HG02588 (cell line): ENCODE measurements around the gene USP48.

Source experiments
- ATAC-seq: cut with Tn5 transposase; IDR thresholded peaks from one replicate; pipeline ENCODE4 v1.9.1; 2021; ENCODE audit warnings: mild to moderate bottlenecking, moderate library complexity; ENCODE audit not compliant: unreplicated experiment

The USP48 gene

DNA sequence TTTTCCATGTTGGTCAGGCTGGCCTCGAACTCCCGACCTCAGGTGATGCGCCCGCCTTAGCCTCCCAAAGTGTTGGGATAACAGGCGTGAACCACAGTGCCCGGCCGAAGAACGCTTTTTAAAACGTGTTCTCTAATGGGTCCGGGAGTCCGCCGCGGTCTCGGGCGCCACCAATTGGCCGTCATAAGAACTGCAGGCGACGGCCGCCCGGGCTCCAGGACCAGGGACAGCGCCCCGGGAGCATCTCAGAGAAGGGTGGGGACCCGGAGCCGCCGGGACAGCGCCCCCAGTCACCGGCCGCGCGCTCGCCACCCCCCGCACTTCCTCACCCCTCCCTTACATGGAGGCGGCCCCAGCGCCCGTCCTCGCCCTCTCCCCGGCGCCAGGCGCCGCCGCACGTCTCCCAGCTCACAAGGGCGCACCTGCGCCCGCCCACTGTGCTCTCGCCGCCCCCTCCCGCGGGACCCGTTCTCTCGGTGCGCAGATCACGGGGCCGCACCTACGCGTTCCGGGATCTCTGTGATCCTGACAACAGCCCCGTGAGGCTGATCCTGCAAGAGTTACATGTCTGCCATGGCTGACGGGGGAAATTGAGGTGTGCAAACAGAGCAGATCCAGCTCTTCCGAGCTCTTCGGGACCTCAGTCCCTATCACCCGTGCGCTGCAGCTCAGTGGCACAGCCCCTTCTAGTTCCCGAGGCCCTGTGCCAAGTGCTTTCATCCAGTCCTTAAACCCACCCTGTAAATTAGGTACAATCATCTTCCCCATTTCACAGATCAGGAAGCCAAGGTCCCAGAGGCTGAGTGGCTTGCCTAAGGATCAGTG, 123.6 kb downstream of the USP48 start:
- no peak for ATAC-seq

DNA sequence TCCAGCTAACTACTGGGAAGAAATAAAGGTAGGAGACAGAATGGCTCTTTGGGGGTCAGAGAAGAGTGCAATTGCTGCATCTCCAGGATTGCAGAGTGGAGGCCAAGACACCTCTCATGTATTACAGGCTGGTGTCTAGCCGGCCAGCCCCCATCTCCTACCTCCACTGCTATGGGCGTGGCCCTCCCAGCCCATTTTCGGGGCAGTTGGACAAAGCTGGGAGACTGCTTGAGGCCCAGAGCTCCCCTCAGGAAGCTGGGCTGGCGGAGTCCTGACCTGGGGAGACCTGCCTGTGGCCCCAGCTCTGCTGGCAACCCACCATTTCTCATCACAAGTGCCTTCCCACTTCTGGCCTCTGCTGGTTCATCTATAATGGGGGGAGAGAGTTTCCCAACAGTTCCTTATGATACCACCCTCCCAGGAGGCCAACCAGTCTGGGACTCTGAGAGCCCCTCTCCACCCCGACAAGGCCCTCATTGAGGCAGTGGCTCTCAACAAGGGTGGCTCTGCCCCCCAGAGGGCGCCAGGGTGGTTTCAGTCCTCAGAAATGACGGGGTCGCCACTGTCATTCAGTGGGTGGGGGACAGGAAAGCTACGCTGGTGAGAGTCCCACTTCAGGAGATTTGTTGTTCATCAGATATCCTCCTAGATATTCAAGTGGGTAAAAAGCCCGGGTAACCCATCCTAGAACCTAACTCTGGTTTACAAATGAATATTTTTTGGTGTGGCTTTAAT, 125.3 kb downstream of the USP48 start:
- ATAC-seq, result no peak

DNA sequence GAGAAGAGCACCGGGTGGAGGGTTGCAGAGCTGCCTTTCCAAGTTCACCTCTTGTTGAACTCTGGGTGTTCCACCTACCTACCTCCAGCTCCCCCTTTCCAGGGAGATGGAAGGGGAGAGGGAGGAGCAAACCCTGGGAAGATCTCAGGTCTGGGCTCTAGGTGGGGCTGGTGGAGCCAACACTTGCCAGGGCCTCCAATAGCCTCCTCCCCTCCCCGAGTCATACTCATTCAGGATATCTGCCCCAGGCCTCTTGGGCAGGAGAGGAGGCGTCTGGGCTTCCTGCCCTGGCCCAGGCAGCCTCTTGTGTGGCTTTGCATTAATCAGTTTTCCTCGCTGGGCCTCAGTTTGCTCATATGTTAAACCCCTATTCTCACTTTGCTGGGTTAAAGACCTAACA, 127.2 kb downstream of the USP48 start:
- ATAC-seq, result no peak

DNA sequence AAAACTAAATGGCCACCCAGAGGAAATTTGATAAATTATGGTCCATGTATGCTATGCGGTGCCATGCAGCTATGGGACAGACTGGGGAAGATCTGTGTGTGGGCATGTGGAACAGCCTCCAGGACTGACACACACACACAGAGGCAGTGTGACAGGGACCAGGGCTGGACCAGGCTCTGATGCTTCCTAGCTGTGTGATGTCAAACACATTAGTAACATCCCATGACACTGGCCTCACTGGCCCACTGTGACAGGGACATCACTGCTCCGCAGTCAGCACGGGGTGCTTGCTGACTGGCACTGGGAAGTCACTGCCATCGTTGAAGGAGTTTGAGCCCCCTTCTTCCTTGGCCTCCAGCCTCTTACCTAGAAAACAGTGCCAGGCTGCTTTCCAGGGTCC, 127.7 kb downstream of the USP48 start:
- ATAC-seq, result no peak

DNA sequence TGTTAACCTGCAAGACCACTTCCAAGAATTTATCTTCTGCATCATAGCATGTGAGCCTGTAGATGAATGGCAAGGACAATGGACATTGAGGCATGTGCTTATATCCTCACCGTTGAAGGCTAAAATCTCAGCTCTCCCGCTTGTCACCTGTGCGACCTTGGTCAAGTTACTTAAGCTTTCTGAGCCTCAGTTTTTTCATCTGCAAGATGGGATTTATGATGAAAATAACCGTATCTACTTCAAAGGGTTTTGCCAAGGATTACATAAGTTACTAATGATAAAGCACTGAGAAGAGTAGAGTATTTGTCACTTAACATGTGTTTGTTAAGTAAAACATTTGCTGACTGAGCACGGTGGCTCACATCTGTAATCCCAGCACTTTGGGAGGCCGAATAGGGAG, 128.7 kb downstream of the USP48 start:
- ATAC-seq, result no peak

DNA sequence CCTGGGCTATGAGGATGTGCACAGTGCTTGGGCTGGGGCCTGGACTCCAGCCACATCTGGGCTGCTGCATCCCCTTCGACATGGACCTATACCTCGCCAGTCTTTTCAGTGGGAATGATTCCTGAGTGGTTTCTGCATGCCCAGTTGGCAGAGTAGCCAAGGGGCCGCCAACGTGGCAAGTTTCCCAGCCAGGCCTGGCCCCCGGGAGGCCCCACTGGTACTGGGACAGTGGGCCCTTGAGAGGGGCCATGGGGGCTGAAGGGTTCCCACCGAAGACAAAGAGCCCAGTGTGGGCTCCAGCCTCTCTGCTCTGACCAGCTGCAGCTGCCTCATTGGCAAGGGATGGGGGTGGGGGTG, 129.2 kb downstream of the USP48 start:
- no peak for ATAC-seq

DNA sequence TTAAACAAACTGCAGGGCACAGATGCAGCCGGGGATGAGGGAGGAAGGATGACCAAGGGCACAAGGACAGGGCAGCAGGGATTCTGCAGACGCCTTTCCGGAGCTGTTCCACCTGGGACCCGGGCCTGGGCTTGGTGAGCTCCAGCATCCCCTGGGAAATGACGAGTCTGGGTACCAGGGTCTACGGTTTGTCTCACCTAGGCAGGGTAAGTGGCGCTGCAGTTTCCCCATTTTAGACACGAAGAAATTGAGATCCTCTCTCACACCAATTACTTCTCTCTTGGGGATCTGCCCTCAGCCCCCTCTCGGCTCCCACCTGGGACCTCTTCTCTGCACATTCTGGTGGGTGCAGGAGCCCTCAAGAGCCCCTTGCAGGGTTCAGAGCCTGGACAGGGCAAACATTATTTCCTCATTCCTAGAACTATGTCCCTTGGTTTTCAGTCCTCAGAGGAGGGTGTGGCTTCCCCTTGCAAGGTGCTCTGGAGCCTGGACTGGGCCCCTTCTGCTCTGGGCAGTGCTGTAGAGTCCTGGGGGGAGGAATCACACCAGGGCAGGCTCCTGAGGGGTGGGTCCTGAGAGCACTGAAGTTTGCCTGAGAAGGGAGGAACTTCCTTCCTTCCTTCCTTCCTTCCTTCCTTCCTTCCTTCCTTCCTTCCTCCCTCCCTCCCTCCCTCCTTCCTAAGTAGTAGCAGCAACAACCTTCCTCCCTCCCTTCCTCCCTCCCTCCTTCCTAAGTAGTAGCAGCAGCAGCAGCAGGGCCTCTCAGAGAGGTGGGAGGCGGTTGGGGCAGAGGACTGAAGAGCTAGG, 129.8 kb downstream of the USP48 start:
- no peak for ATAC-seq

DNA sequence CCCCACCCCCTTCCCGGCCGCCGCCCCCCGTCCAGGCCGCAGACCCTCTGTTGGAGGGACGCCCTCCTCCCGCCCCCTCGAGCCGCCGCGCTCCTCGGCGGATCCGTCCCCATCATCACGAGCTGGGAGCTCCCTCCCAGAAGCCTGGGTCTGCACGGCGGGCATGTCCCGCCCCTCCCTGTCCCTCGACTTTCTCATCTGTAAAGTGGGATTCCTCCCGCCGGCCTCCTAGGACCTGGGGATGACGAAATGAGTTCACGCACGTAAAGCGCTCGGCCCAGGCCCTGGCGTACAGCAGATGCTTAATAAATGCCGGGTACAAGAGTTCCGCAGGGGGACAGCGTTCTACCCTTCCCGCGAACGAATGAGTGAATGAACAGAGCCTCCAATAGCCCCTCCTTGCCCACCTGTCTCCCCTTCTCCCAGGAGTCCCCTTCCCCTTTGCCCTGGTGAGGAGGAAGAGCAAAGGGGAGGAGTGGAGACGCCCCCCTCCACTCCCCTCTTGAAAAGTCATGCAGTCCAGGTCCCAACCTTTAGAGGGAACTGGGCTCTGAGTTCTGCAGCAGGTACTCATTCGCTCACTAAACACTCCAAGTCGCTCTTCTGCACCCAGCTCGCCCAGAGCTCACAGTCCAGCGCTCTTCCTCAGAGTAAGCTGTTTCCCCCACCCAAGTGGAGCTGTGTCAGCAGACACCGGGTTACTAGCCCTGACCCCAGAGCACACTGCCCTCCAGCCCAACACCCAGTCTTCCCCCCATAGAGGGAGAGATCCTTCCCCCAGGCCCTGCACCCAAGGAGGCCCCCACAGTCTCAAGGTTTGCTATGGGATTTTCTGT, 130.6 kb downstream of the USP48 start:
- ATAC-seq, result no peak

DNA sequence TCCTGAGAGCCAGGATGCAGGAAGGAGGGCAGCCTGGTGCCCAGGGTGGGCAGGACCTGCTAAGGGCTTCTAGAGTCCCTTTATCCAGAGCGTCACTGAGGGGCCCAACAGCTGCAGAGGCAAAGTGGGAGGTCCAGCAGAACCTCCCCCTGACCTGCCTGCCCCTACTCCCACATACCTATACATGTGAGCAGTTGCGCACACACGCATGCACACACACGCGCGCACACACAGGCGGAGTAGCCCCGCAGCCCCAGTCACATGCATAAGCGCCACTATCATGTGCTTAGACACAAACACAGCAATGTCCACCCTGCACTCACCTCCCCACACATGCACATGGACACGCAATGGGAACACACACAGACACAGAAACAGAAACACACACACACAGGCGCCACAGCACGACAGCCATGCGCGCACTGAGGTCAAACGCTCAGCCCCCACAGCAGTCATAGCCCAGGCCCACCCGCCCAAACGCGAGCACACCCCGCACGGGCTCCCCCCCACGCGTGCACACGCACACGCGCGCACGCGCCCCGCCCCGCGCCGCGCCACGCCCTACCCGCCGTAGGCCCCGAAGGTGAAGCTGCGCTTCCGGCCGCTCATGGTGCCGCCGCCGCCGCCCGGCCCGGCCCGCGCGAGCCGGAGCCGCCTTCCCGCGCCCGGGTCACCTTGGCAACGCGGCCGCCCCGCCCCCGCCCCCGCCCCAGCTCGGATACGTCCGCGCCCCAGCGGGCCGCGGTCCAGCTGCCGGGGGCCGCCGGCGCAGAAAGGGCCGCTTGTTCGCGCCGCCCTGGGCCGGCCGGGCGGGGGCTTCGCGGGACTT, 131.5 kb downstream of the USP48 start:
- no peak for ATAC-seq

DNA sequence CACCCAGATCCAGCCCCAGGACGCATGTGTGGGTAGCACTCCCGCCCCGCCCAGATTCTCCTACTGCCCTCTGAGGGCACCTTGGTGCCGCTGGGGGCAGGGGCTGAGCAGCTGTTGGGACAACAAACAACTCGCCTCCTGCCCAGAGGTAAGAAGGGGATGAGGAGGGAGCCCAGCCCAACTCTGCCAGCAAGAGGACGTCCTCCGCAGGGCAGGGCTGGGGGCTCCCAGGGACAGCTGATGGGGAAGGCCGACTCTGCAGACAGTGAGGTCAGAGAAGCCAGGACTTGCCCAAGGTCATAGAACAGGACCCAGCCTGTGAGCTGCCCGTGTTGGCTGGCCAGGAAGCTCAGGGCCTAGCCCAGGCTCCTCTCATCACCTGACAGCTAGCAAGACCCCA, 132.5 kb downstream of the USP48 start:
- ATAC-seq, result no peak

DNA sequence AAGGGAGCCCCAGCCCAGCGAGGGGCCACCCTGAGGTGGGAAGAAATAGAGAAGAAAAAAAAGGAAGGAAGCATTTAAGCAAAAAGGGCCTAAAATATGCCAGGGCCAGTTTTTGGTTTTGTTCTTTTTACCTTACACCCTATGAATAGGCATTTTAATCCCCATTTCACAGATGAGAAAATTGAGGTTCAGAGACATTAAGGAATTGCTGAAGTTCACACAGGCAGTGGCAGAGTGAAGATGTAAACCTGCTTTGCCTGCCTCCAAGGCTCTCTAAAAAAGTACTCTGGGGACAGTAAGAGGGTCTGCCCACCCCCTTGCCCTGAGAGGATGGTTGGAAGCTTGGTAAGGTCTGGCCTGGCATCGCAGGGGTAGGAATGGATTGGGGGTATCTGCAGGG, 133.6 kb downstream of the USP48 start:
- ATAC-seq, result no peak

DNA sequence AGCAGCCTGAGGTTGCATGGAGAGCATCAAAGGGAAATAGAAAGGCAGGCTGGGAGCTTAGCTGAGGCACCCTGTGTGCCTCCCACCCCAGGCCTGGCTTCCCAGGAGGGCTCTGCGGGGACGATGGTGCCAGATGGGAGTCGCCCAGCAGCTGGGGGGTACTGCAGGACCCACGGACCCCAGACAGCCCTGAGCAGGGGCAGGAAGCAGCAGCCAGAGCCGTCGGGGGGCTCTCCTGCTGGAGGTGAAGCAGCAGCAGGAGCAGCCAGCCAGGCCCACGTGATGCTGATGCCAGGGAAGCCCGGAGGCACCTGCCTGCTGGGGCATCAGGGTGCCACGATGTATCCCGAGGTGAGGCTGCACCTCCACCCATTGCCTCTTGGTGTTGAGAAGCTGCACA, 134.2 kb downstream of the USP48 start:
- no peak for ATAC-seq

DNA sequence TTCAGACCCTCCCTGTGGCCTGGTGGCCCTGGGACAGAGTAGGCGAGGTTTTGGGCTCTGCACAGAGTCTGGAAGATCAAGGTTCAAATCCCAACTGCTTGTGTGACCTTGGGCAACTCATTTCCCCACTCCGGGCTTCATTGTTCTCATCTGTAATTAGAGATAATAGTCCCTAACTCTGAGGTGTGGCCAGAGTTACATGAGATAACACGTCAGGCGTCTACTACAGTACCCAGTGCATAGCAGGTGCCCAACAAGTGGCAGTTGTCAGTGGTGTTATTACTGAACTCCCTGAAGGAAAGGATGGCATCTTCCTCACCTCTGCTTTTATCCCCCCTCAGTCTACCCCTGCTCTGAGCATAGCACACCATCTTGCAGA, 134.6 kb downstream of the USP48 start:
- no peak for ATAC-seq

DNA sequence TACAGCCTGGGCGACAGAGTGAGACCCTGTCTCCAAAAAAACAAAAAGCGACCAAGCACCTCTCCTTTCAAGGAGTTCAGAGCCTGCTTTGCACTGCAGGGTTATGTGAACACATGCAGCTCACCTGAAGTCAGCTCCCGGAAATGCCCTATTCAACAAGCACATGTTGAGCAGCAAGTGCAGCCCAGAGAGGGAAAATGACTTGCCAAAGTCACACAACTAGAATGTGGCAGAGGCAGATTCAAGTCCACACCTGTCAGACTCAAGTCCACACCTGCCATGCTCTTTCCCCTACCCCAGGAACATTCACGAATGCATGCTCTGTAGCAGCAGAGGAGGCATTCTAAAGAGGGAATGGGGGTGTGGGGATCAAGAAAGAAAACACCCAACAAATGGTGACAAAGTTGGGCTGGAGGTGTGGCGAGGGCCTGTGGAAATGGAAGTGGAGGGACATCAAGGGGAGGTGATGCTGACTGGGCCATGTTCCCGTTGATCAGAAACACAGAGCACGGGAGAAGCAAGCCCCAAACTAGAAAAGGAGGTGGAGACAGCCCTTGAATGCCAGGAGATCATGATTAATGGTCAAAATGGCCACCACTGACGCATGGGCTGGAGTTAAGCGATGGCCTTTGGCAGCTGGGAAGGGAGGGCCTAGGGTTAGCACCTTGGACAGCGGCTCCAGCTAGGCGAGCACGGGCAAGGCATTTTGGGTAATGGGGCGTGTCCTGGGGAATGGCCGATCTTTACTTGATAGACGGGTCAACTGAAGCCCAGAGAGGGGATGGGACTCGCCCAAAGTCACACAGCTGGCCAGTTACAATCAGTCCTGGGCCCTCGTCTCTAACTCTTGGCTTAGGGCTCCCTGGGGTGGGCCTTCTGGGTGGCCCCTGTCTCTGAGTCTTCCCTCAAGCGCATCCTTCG, 135.3 kb downstream of the USP48 start:
- no peak for ATAC-seq

DNA sequence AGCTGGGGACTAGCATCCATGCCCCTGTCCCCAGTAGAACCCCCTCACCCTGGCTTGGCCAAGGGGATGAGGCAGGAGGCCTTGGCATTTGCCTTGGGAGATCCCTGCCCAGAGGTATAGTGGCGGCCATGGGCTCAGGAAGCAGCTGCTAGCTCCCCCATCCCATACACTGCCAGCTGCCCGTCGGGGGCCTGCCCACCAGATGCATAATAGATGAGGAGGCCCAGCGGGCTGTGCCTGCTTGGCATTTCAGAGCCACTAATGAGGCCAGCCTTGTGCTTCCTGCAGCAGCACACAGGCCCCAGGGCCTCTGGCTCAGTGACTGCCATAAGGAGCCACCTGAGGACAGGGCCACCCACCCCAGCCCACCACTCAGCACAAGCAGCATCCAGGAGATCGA, 137.4 kb downstream of the USP48 start:
- no peak for ATAC-seq

DNA sequence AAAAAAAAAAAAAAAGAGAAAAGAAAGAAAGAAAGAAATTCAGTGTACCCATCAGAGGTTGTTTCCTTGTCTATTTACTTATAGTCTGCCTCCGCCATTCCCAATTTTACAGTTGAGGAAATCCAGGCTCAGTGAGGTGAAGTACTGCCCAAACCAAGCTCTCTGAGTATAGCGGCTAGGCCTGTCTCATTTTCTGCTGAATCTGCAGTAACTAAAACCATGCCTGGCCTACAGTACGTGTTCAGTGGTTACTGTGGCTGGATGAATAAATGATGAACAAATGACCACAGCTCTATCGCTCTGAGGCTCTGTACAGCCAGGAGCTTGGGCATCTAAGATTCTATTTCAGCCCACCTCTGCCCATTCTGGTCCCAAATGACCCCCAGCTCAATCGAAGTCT, 138.0 kb downstream of the USP48 start:
- no peak for ATAC-seq

DNA sequence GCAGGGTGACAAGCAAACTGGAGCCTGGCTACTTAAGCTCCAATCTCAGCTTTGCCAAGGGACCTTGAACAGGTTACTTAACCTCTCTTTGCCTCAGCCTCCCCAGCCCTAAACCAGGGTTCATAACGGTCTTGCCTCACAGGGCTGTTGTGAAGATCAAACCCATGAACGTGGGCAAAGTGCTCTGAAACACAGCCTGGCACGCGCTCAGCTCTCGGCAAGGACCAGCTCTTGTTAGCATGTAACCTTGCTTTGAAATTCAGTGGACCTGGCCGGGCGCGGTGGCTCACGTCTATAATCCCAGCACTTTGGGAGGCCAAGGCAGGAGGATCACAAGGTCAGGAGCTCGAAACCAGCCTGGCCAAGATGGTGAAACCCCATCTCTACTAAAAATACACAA, 138.6 kb downstream of the USP48 start:
- no peak for ATAC-seq

DNA sequence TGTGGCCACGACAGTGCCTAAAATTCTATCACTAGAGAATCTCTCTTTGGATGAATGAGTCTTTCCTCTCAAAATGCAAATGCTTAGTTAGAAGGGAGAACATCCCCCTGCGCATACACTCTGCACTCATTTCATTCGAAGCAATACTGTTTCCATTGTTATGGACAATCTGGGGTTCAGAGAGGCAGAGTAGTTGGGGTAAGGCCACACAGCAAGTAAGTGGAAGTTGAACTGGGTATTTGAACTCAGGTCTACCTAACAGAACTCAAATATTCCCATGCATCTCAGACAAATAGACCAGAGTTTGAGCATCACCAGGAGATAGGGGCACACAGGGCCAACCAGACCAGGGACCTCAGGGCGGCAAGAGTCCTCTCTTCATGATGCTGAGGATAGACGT, 139.3 kb downstream of the USP48 start:
- ATAC-seq, result no peak
